T-helper 17 cell (primary cell): ENCODE measurements around the gene TMEM89. TPM values are rescaled to one million over a fixed set of nuclear protein-coding genes. Genes with fewer than 3 reads are reported as not detected.
A peak's percentile ranks its signal among the peaks of the same experiment; 100 is the strongest.

ENCODE experiments used
- ATAC-seq: fragments of 150-1000 bp; cut with Tn5 transposase; 2 replicates; pipeline ENCODE4 v1.10.0; 2021; ENCODE audit warnings: mild to moderate bottlenecking, moderate library complexity
- DNase-seq, 3 donors: peaks; one replicate each; pipeline versions ENCODE4 v3.0.0 to v3.0.0-alpha.2; 2020 to 2021
- H3K9me3 ChIP-seq: one replicate; pipeline ENCODE4 v1.7.0; 2013; ENCODE audit warnings: low read length, mild to moderate bottlenecking; ENCODE audit not compliant: control insufficient read depth, poor library complexity, severe bottlenecking
- H3K27ac Mint-ChIP-seq: one replicate; pipeline ENCODE4 v1.8.0; 2022; ENCODE audit warnings: mild to moderate bottlenecking, moderate library complexity, mixed read lengths
- H3K27me3 Mint-ChIP-seq: one replicate; pipeline ENCODE4 v1.8.0; 2022; ENCODE audit warnings: mixed read lengths
- H3K36me3 Mint-ChIP-seq: one replicate; pipeline ENCODE4 v1.8.0; 2022; ENCODE audit warnings: low read depth, mixed read lengths
- H3K4me1 Mint-ChIP-seq: one replicate; pipeline ENCODE4 v1.8.0; 2022; ENCODE audit warnings: mild to moderate bottlenecking, mixed read lengths
- H3K4me3 Mint-ChIP-seq: one replicate; pipeline ENCODE4 v1.8.0; 2022; ENCODE audit warnings: mild to moderate bottlenecking, moderate library complexity, mixed read lengths
- total RNA-seq, 4 donors: library from RNA in 2 of 4; stranded (reverse) in 2 of 4; gene quantifications; one replicate each; pipeline ENCODE4 v1.2.3 and lab custom pipeline; 2022 to 2026

Gene TMEM89
- total RNA-seq, 2 donors from 2014 or later, result 0.55 TPM; not detected in 1

GRCh38 chr3:48597408-48597800 is 24.2 kb downstream of the TMEM89 start:
- Mint-ChIP-seq H3K27ac (peak overlapping the region; percentile 85), H3K36me3 (peaks cover 2% of the 10 kb centered on the region), H3K4me1 (peaks cover 14% of the 10 kb centered on the region), H3K4me3 (peak overlapping the region; percentile 45), H3K27me3 (peaks cover 25% of the 10 kb centered on the region)
- ATAC-seq (no peak), DNase-seq (no peak)
- no peaks in the 10 kb centered on the region for H3K9me3 ChIP-seq

- H3K27me3 Mint-ChIP-seq, result peaks cover 25% of the 10 kb centered on the region
- no peak overlapping the region for H3K4me3 Mint-ChIP-seq
- no peak for ATAC-seq
- no peak for DNase-seq
- H3K36me3 Mint-ChIP-seq, result no peaks in the 10 kb centered on the region
- peaks cover 14% of the 10 kb centered on the region for H3K4me1 Mint-ChIP-seq
- H3K9me3 ChIP-seq, result no peaks in the 10 kb centered on the region
- peak overlapping the region; percentile 85 for H3K27ac Mint-ChIP-seq
These were observed 24.7 kb downstream of the TMEM89 start for GRCh38 chr3:48596676-48597407.

- H3K4me1 Mint-ChIP-seq, result peaks cover 14% of the 10 kb centered on the region
- peak overlapping the region; percentile 19 for H3K27ac Mint-ChIP-seq
- H3K27me3 Mint-ChIP-seq, result peaks cover 29% of the 10 kb centered on the region
- no peaks in the 10 kb centered on the region for H3K36me3 Mint-ChIP-seq
- no peak overlapping the region for H3K4me3 Mint-ChIP-seq
- ATAC-seq (no peak), DNase-seq (no peak)
- H3K9me3 ChIP-seq, result no peaks in the 10 kb centered on the region
These were observed 25.4 kb downstream of the TMEM89 start for GRCh38 chr3:48596157-48596556.

GRCh38 chr3:48595526-48596121 is 25.9 kb downstream of the TMEM89 start:
- peak; percentile 12 for ATAC-seq
- Mint-ChIP-seq H3K4me3 (no peak overlapping the region), H3K36me3 (peaks cover 4% of the 10 kb centered on the region), H3K27me3 (peaks cover 35% of the 10 kb centered on the region), H3K27ac (peak overlapping the region; percentile 19), H3K4me1 (peaks cover 14% of the 10 kb centered on the region)
- H3K9me3 ChIP-seq, result no peaks in the 10 kb centered on the region
- DNase-seq, result no peak

GRCh38 chr3:48595075-48595525 is 26.5 kb downstream of the TMEM89 start, which contains the start of gene COL7A1:
COL7A1 (minus strand) TSS chr3:48595329; CDS start chr3:48595159, 170 bp downstream.
- Mint-ChIP-seq H3K36me3 (peaks cover 4% of the 10 kb centered on the region), H3K4me1 (peaks cover 14% of the 10 kb centered on the region), H3K27ac (peak within 1 kb of the TSS; percentile 19), H3K27me3 (peaks cover 39% of the 10 kb centered on the region), H3K4me3 (peak within 1 kb of the TSS; percentile 63)
- DNase-seq (no peak), ATAC-seq (peak; percentile 44)
- no peaks in the 10 kb centered on the region for H3K9me3 ChIP-seq

GRCh38 chr3:48594417-48595049 is 27.0 kb downstream of the TMEM89 start:
- DNase-seq (no peak), ATAC-seq (no peak)
- peaks cover 44% of the 10 kb centered on the region for H3K27me3 Mint-ChIP-seq
- no peaks in the 10 kb centered on the region for H3K9me3 ChIP-seq
- H3K4me3 Mint-ChIP-seq, result peak overlapping the region; percentile 63
- peaks cover 18% of the 10 kb centered on the region for H3K4me1 Mint-ChIP-seq
- H3K36me3 Mint-ChIP-seq, result peaks cover 6% of the 10 kb centered on the region
- H3K27ac Mint-ChIP-seq, result no peak overlapping the region

GRCh38 chr3:48593337-48593736 is 28.2 kb downstream of the TMEM89 start:
- ATAC-seq, result no peak
- peaks cover 54% of the 10 kb centered on the region for H3K27me3 Mint-ChIP-seq

GRCh38 chr3:48592519-48593087 is 29.0 kb downstream of the TMEM89 start:
- ATAC-seq (no peak), DNase-seq (no peak)
- Mint-ChIP-seq H3K4me3 (no peak overlapping the region), H3K4me1 (peaks cover 19% of the 10 kb centered on the region), H3K27ac (no peak overlapping the region), H3K27me3 (peaks cover 62% of the 10 kb centered on the region), H3K36me3 (peaks cover 6% of the 10 kb centered on the region)
- H3K9me3 ChIP-seq, result no peaks in the 10 kb centered on the region

More at GRCh38 chr3:48593337-48593736, 28.2 kb downstream of the TMEM89 start:
- peaks cover 19% of the 10 kb centered on the region for H3K4me1 Mint-ChIP-seq
- no peaks in the 10 kb centered on the region for H3K9me3 ChIP-seq
- H3K36me3 Mint-ChIP-seq, result peaks cover 6% of the 10 kb centered on the region
- no peak overlapping the region for H3K4me3 Mint-ChIP-seq
- no peak overlapping the region for H3K27ac Mint-ChIP-seq
- no peak for DNase-seq

GRCh38 chr3:48591886-48592518 is 29.6 kb downstream of the TMEM89 start:
- H3K36me3 Mint-ChIP-seq, result peaks cover 6% of the 10 kb centered on the region
- ATAC-seq (no peak), DNase-seq (no peak)
- no peak overlapping the region for H3K27ac Mint-ChIP-seq
- H3K4me1 Mint-ChIP-seq, result peaks cover 15% of the 10 kb centered on the region
- no peak overlapping the region for H3K4me3 Mint-ChIP-seq
- H3K9me3 ChIP-seq, result no peaks in the 10 kb centered on the region
- peaks cover 68% of the 10 kb centered on the region for H3K27me3 Mint-ChIP-seq

GRCh38 chr3:48591436-48591835 is 30.1 kb downstream of the TMEM89 start:
- peaks cover 15% of the 10 kb centered on the region for H3K4me1 Mint-ChIP-seq
- H3K4me3 Mint-ChIP-seq, result no peak overlapping the region
- H3K27me3 Mint-ChIP-seq, result peaks cover 72% of the 10 kb centered on the region
- H3K27ac Mint-ChIP-seq, result no peak overlapping the region
- ATAC-seq (no peak), DNase-seq (no peak)
- H3K9me3 ChIP-seq, result no peaks in the 10 kb centered on the region
- H3K36me3 Mint-ChIP-seq, result peaks cover 6% of the 10 kb centered on the region

GRCh38 chr3:48588230-48588629 is 33.3 kb downstream of the TMEM89 start:
- H3K9me3 ChIP-seq, result no peaks in the 10 kb centered on the region
- Mint-ChIP-seq H3K4me1 (peaks cover 5% of the 10 kb centered on the region), H3K36me3 (peaks cover 6% of the 10 kb centered on the region), H3K27ac (peak overlapping the region; percentile 6), H3K27me3 (peaks cover 55% of the 10 kb centered on the region), H3K4me3 (no peak overlapping the region)
- ATAC-seq, result no peak
- DNase-seq, result no peak

GRCh38 chr3:48587686-48588085 is 33.9 kb downstream of the TMEM89 start:
- Mint-ChIP-seq H3K27me3 (peaks cover 51% of the 10 kb centered on the region), H3K4me1 (peaks cover 5% of the 10 kb centered on the region), H3K36me3 (peaks cover 6% of the 10 kb centered on the region), H3K27ac (peak overlapping the region; percentile 6), H3K4me3 (no peak overlapping the region)
- DNase-seq (no peak), ATAC-seq (no peak)
- H3K9me3 ChIP-seq, result no peaks in the 10 kb centered on the region

GRCh38 chr3:48585411-48585810 is 36.2 kb downstream of the TMEM89 start:
- Mint-ChIP-seq H3K4me3 (no peak overlapping the region), H3K27ac (no peak overlapping the region), H3K27me3 (peaks cover 38% of the 10 kb centered on the region), H3K36me3 (peaks cover 2% of the 10 kb centered on the region), H3K4me1 (peaks cover 5% of the 10 kb centered on the region)
- H3K9me3 ChIP-seq, result no peaks in the 10 kb centered on the region
- no peak for ATAC-seq
- DNase-seq, result no peak
